ENCODE data around the gene PLCL2. TPM values are rescaled to one million over a fixed set of nuclear protein-coding genes. Genes with fewer than 3 reads are reported as not detected.

PLCL2 gene
- total RNA-seq, 1 donor from 2014 or later, result 0.85 TPM

GRCh38 chr3:16940769-16941700 is 56.3 kb downstream of the PLCL2 start:
- peaks cover 1% of the 10 kb centered on the region for H3K27me3 Mint-ChIP-seq (ENCODE audit: low read depth)

GRCh38 chr3:16942955-16943354 is 58.2 kb downstream of the PLCL2 start:
- Mint-ChIP-seq H3K4me1 (ENCODE audit: low read depth) (peaks cover 5% of the 10 kb centered on the region), H3K27ac (ENCODE audit: unreplicated experiment) (no peak overlapping the region), H3K9me3 (ENCODE audit: low read depth) (no peaks in the 10 kb centered on the region), H3K36me3 (ENCODE audit: low read depth) (no peaks in the 10 kb centered on the region), H3K4me3 (ENCODE audit: unreplicated experiment) (no peak overlapping the region), H3K27me3 (ENCODE audit: low read depth) (no peaks in the 10 kb centered on the region)
- no peak for DNase-seq (ENCODE audit: low spot score)
- TF ChIP-seq CTCF (IDR thresholded peaks at IDR 0.05), result no peak

More at GRCh38 chr3:16940769-16941700, 56.3 kb downstream of the PLCL2 start:
- Mint-ChIP-seq H3K9me3 (ENCODE audit: low read depth) (no peaks in the 10 kb centered on the region), H3K36me3 (ENCODE audit: low read depth) (no peaks in the 10 kb centered on the region), H3K4me3 (ENCODE audit: unreplicated experiment) (no peak overlapping the region), H3K27ac (ENCODE audit: unreplicated experiment) (no peak overlapping the region), H3K4me1 (ENCODE audit: low read depth) (peaks cover 5% of the 10 kb centered on the region)
- DNase-seq (ENCODE audit: low spot score), result no peak
- no peak for TF ChIP-seq CTCF (IDR thresholded peaks at IDR 0.05)

DNA sequence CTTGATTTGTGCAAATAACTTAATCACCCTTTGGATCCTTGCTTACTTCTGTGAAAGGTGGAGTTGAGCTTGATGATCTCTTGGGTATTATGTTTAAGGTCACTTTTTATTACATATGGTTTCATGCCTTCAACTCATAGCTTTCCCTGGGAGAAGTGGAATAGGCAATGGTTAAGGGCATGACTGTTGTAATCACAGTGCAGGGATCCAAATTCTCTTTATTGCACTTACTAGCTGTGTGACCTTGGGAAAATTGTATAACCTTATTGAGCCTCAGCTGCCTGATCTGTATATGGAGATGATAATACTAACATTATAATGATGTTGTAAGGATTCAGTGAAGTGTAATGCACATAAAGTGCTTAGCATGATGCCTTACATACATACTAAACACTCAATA is 59.1 kb downstream of the PLCL2 start:
- no peak for DNase-seq (ENCODE audit: low spot score)
- no peak overlapping the region for H3K27ac Mint-ChIP-seq (ENCODE audit: unreplicated experiment)
- peaks cover 5% of the 10 kb centered on the region for H3K4me1 Mint-ChIP-seq (ENCODE audit: low read depth)
- H3K36me3 Mint-ChIP-seq (ENCODE audit: low read depth), result no peaks in the 10 kb centered on the region
- H3K4me3 Mint-ChIP-seq (ENCODE audit: unreplicated experiment), result no peak overlapping the region
- no peaks in the 10 kb centered on the region for H3K27me3 Mint-ChIP-seq (ENCODE audit: low read depth)
- no peak for TF ChIP-seq CTCF (IDR thresholded peaks at IDR 0.05)
- no peaks in the 10 kb centered on the region for H3K9me3 Mint-ChIP-seq (ENCODE audit: low read depth)

GRCh38 chr3:16944356-16944755 is 59.6 kb downstream of the PLCL2 start:
- TF ChIP-seq CTCF (IDR thresholded peaks at IDR 0.05), result no peak
- Mint-ChIP-seq H3K4me1 (ENCODE audit: low read depth) (peaks cover 5% of the 10 kb centered on the region), H3K27me3 (ENCODE audit: low read depth) (no peaks in the 10 kb centered on the region)

DNA sequence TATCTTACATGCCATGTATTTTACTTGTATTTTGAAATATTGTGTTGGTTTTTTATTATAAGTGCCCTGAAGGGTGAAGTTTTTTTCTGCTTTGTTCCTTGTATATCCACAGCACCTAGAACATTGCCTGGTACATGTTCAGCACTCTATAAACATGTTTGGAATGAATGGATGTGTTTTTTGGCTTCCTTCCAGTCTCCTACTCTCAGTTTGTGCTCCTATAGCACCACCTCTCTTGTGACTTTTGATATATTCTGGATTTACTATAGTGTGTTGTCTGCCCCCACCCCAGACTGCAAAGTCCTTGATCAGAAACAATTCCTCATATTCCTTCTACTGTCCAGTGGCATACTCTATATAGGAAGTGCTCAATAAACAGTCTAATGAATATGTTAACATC is 60.6 kb downstream of the PLCL2 start:
- H3K36me3 Mint-ChIP-seq (ENCODE audit: low read depth), result no peaks in the 10 kb centered on the region
- DNase-seq (ENCODE audit: low spot score), result no peak
- peaks cover 5% of the 10 kb centered on the region for H3K4me1 Mint-ChIP-seq (ENCODE audit: low read depth)
- TF ChIP-seq CTCF (IDR thresholded peaks at IDR 0.05), result peak; percentile 61
- H3K4me3 Mint-ChIP-seq (ENCODE audit: unreplicated experiment), result no peak overlapping the region
- no peaks in the 10 kb centered on the region for H3K9me3 Mint-ChIP-seq (ENCODE audit: low read depth)
- H3K27ac Mint-ChIP-seq (ENCODE audit: unreplicated experiment), result no peak overlapping the region
- no peaks in the 10 kb centered on the region for H3K27me3 Mint-ChIP-seq (ENCODE audit: low read depth)

More at GRCh38 chr3:16944356-16944755, 59.6 kb downstream of the PLCL2 start:
- DNase-seq (ENCODE audit: low spot score), result no peak
- no peak overlapping the region for H3K27ac Mint-ChIP-seq (ENCODE audit: unreplicated experiment)
- no peaks in the 10 kb centered on the region for H3K9me3 Mint-ChIP-seq (ENCODE audit: low read depth)
- no peaks in the 10 kb centered on the region for H3K36me3 Mint-ChIP-seq (ENCODE audit: low read depth)
- H3K4me3 Mint-ChIP-seq (ENCODE audit: unreplicated experiment), result no peak overlapping the region
